ENCODE measurements around the gene CEP152. TPM values are rescaled to one million over a fixed set of nuclear protein-coding genes. Genes with fewer than 3 reads are reported as not detected.

Gene CEP152
- total RNA-seq, 4 donors from 2014 or later = 0.51 to 2.4 (median 1.4) TPM

GRCh38 chr15:48695827-48696573 is 114.9 kb downstream of the CEP152 start:
- Histone ChIP-seq H3K4me1 (no peaks in the 10 kb centered on the region), H3K27me3 (no peaks in the 10 kb centered on the region), H3K9me3 (no peaks in the 10 kb centered on the region), H3K27ac (no peak overlapping the region), H3K36me3 (no peaks in the 10 kb centered on the region), H3K4me3 (no peak overlapping the region)
- DNase-seq = no peak
- in situ Hi-C loops (cut with MboI; ENCODE audit: low sequenced_read_pairs in 4 of 4) = no loop called here
- no peak for ATAC-seq
- TF ChIP-seq CTCF (IDR thresholded peaks at IDR 0.05 in 4 of 5, conservative IDR thresholded peaks at IDR 0.05 in 1 of 5) (no peak), POLR2A (IDR thresholded peaks at IDR 0.05) (no peak)
- intact Hi-C loops (cut with DNase I; ENCODE audit: low total_unique reads) = no loop called here

GRCh38 chr15:48695088-48695826 is 115.6 kb downstream of the CEP152 start:
- H3K27me3 ChIP-seq = no peaks in the 10 kb centered on the region
- H3K4me3 ChIP-seq = no peak overlapping the region
- no peaks in the 10 kb centered on the region for H3K9me3 ChIP-seq
- no peaks in the 10 kb centered on the region for H3K36me3 ChIP-seq
- no peak for TF ChIP-seq POLR2A (IDR thresholded peaks at IDR 0.05)
- TF ChIP-seq CTCF (IDR thresholded peaks at IDR 0.05 in 4 of 5, conservative IDR thresholded peaks at IDR 0.05 in 1 of 5) = no peak
- intact Hi-C loops (cut with DNase I; ENCODE audit: low total_unique reads) (no loop called here), in situ Hi-C loops (cut with MboI; ENCODE audit: low sequenced_read_pairs in 4 of 4) (no loop called here)
- no peak for ATAC-seq
- H3K4me1 ChIP-seq = no peaks in the 10 kb centered on the region
- no peak overlapping the region for H3K27ac ChIP-seq
- DNase-seq = no peak

- ATAC-seq = no peak
- no peaks in the 10 kb centered on the region for H3K9me3 ChIP-seq
- no peak overlapping the region for H3K4me3 ChIP-seq
- no peak for DNase-seq
- in situ Hi-C loops (cut with MboI; ENCODE audit: low sequenced_read_pairs in 4 of 4) = no loop called here
- no peaks in the 10 kb centered on the region for H3K4me1 ChIP-seq
- no peak overlapping the region for H3K27ac ChIP-seq
- TF ChIP-seq CTCF (IDR thresholded peaks at IDR 0.05 in 4 of 5, conservative IDR thresholded peaks at IDR 0.05 in 1 of 5) = no peak
- no peak for TF ChIP-seq POLR2A (IDR thresholded peaks at IDR 0.05)
- H3K36me3 ChIP-seq = no peaks in the 10 kb centered on the region
- intact Hi-C loops (cut with DNase I; ENCODE audit: low total_unique reads) = no loop called here
- no peaks in the 10 kb centered on the region for H3K27me3 ChIP-seq
Observed at GRCh38 chr15:48693484-48693883, 117.4 kb downstream of the CEP152 start.

GRCh38 chr15:48688493-48688892 is 122.4 kb downstream of the CEP152 start:
- TF ChIP-seq POLR2A (IDR thresholded peaks at IDR 0.05) (no peak), CTCF (IDR thresholded peaks at IDR 0.05 in 4 of 5, conservative IDR thresholded peaks at IDR 0.05 in 1 of 5) (no peak)
- H3K27me3 ChIP-seq = no peaks in the 10 kb centered on the region
- H3K4me1 ChIP-seq = no peaks in the 10 kb centered on the region
- intact Hi-C loops (cut with DNase I; ENCODE audit: low total_unique reads) = no loop called here
- in situ Hi-C loops (cut with MboI; ENCODE audit: low sequenced_read_pairs in 4 of 4) = no loop called here
- no peak overlapping the region for H3K27ac ChIP-seq
- ATAC-seq (no peak), DNase-seq (no peak)
- H3K4me3 ChIP-seq = no peak overlapping the region
- H3K9me3 ChIP-seq = no peaks in the 10 kb centered on the region
- no peaks in the 10 kb centered on the region for H3K36me3 ChIP-seq

Other genes with a start within 250 kb of the CEP152 start
- 10 to 100 TPM; 13.0 to 28.0 (median 20.9) TPM for gene FBN1, start 165.4 kb downstream of the CEP152 start, total RNA-seq
- 100 to 1,000 TPM; 110 to 146 (median 135) TPM for gene EID1, start 67.1 kb upstream of the CEP152 start, total RNA-seq
- under 1 TPM in 2 of 4 donors, not detected in 2; 0.29 to 0.39 TPM for gene SHC4, start 152.8 kb upstream of the CEP152 start, total RNA-seq
- 10 to 100 TPM; 23.7 to 27.5 (median 24.5) TPM for gene SECISBP2L, start 235.4 kb upstream of the CEP152 start, total RNA-seq

All from gastrocnemius medialis (tissue), 4 donors.